IMR-90 (cell line): ENCODE results near the gene CASKIN1. TPM values are rescaled to one million over a fixed set of nuclear protein-coding genes. Genes with fewer than 3 reads are reported as not detected.
A peak's percentile ranks its signal among the peaks of the same experiment; 100 is the strongest.

Source experiments
- ATAC-seq: fragments of 200-7000 bp; cut with Tn5 transposase; 2 replicates; pipeline ENCODE4 v1.9.1; 2020; ENCODE audit warnings: low read depth, mild to moderate bottlenecking, moderate library complexity
- BruUV-seq: library from RNA; stranded (reverse); fragments of 400-500 nt; replicated peaks from 2 replicates; lab custom pipeline; 2021; lab: Mats Ljungman, UMichigan
- CTCF ChIA-PET: fragments of 300-600 bp; formaldehyde crosslinking; extraction: SDS; loops from one replicate; lab custom pipeline; 2021; ENCODE audit warnings: antibody characterized with exemption; lab: Yijun Ruan, JAX
- POLR2A ChIA-PET: fragments of 300-600 bp; sonication (Branson Sonifier 250); formaldehyde crosslinking; loops from one replicate; lab custom pipeline; 2022; ENCODE audit warnings: antibody characterized with exemption; ENCODE audit not compliant: unreplicated experiment; lab: Charles Lee
- DNase-seq: peaks from one replicate; pipeline ENCODE4 v3.0.0; 2013
- H2AFZ ChIP-seq: replicated peaks from 2 replicates; pipeline ENCODE3; 2013; ENCODE audit warnings: low read length, mild to moderate bottlenecking; ENCODE audit not compliant: poor library complexity
- H2AK5ac ChIP-seq: 2 replicates; pipeline ENCODE4 v1.6.1; 2013; ENCODE audit warnings: low read depth, low read length, inconsistent platforms
- H2AK9ac ChIP-seq: replicated peaks from 2 replicates; pipeline ENCODE3; 2013; ENCODE audit warnings: mild to moderate bottlenecking, low read depth, low read length, moderate library complexity; ENCODE audit not compliant: poor library complexity
- H2BK120ac ChIP-seq: 2 replicates; pipeline ENCODE4 v1.6.1; 2013; ENCODE audit warnings: low read depth, low read length, inconsistent platforms
- H2BK15ac ChIP-seq: 3 replicates; pipeline ENCODE4 v1.6.1; 2013; ENCODE audit warnings: low read depth, low read length, inconsistent platforms
- H2BK20ac ChIP-seq: 2 replicates; pipeline ENCODE4 v1.6.1; 2013; ENCODE audit warnings: low read depth, mild to moderate bottlenecking, inconsistent platforms, low read length, moderate library complexity
- H2BK5ac ChIP-seq: 2 replicates; pipeline ENCODE4 v1.6.1; 2013; ENCODE audit warnings: mild to moderate bottlenecking, low read depth, low read length, inconsistent platforms; ENCODE audit not compliant: poor library complexity, severe bottlenecking
- H3K14ac ChIP-seq: replicated peaks from 2 replicates; pipeline ENCODE4 v1.6.1; 2013; ENCODE audit warnings: low read depth, low read length, inconsistent platforms
- H3K18ac ChIP-seq: 2 replicates; pipeline ENCODE4 v1.6.1; 2013; ENCODE audit warnings: low read depth, low read length, control low read depth
- H3K23ac ChIP-seq: 2 replicates; pipeline ENCODE4 v1.6.1; 2013; ENCODE audit warnings: low read depth, low read length, inconsistent platforms
- H3K27ac ChIP-seq: 2 replicates; pipeline ENCODE4 v1.5.1; 2013; ENCODE audit warnings: mild to moderate bottlenecking, control low read depth, low read length; ENCODE audit not compliant: insufficient read depth
- H3K27me3 ChIP-seq: 2 replicates; pipeline ENCODE4 v1.6.1; 2013; ENCODE audit warnings: low read length; ENCODE audit not compliant: control insufficient read depth, insufficient read depth
- H3K36me3 ChIP-seq: 2 replicates; pipeline ENCODE4 v1.6.1; 2013; ENCODE audit warnings: low read length, mixed read lengths; ENCODE audit not compliant: control insufficient read depth, insufficient read depth
- H3K4ac ChIP-seq: 2 replicates; pipeline ENCODE4 v1.6.1; 2013; ENCODE audit warnings: low read depth, low read length, inconsistent platforms
- H3K4me1 ChIP-seq: 2 replicates; pipeline ENCODE4 v1.6.1; 2013; ENCODE audit warnings: low read length, mixed read lengths; ENCODE audit not compliant: control insufficient read depth, insufficient read depth
- H3K4me2 ChIP-seq: 2 replicates; pipeline ENCODE4 v1.6.1; 2013; ENCODE audit warnings: low read depth, mild to moderate bottlenecking, control low read depth, low read length, moderate library complexity
- H3K4me3 ChIP-seq: 2 replicates; pipeline ENCODE4 v1.5.1; 2013; ENCODE audit warnings: low read depth, mild to moderate bottlenecking, control low read depth, low read length, moderate library complexity; ENCODE audit not compliant: insufficient read depth
- H3K56ac ChIP-seq: 2 replicates; pipeline ENCODE4 v1.6.1; 2013; ENCODE audit warnings: low read length, inconsistent platforms; ENCODE audit not compliant: insufficient read depth; ENCODE audit errors: extremely low read depth
- H3K79me1 ChIP-seq, 2 experiments: 2 replicates each; pipeline ENCODE4 v1.6.1; 2013; ENCODE audit warnings: low read length in 2 of 2, inconsistent platforms in 1 of 2, low read depth in 1 of 2
- H3K9ac ChIP-seq: 2 replicates; pipeline ENCODE4 v1.6.1; 2013; ENCODE audit warnings: low read depth, low read length, control low read depth
- H3K9me1 ChIP-seq: 2 replicates; pipeline ENCODE4 v1.6.1; 2013; ENCODE audit warnings: low read length, inconsistent platforms; ENCODE audit not compliant: insufficient read depth
- H3K9me3 ChIP-seq: 2 replicates; pipeline ENCODE4 v1.6.1; 2013; ENCODE audit warnings: low read length; ENCODE audit not compliant: control insufficient read depth, insufficient read depth
- H4K20me1 ChIP-seq: 2 replicates; pipeline ENCODE4 v1.6.1; 2013; ENCODE audit warnings: low read length, inconsistent platforms; ENCODE audit not compliant: insufficient read depth
- H4K5ac ChIP-seq: 2 replicates; pipeline ENCODE4 v1.6.1; 2013; ENCODE audit warnings: mild to moderate bottlenecking, low read depth, low read length, control low read depth
- H4K8ac ChIP-seq, 2 experiments: 2 replicates each; pipeline ENCODE4 v1.6.1; 2013; ENCODE audit warnings: low read depth in 2 of 2, low read length in 2 of 2, control low read depth in 1 of 2, inconsistent platforms in 1 of 2
- H4K91ac ChIP-seq: 2 replicates; pipeline ENCODE4 v1.6.1; 2013; ENCODE audit warnings: low read depth, low read length, inconsistent platforms; ENCODE audit not compliant: insufficient read depth
- BHLHE40 ChIP-seq: fragments of 150-350 bp; IDR thresholded peaks from 2 replicates; pipeline ENCODE4 v1.6.1; 2016; ENCODE audit warnings: mild to moderate bottlenecking, low read depth, low read length
- CEBPB ChIP-seq: IDR thresholded peaks from 2 replicates; pipeline ENCODE4 v1.6.1; 2012; ENCODE audit warnings: low read depth, low read length, improper control_type of control experiment
- CHD1 ChIP-seq: IDR thresholded peaks from 2 replicates; pipeline ENCODE4 v1.6.1; 2012; ENCODE audit warnings: low read depth, low read length, improper control_type of control experiment
- CTCF ChIP-seq: conservative IDR thresholded peaks from 2 replicates; pipeline ENCODE4 v1.5.1; 2012; ENCODE audit warnings: mild to moderate bottlenecking, low read depth, low read length, improper control_type of control experiment
- MAFK ChIP-seq: IDR thresholded peaks from 2 replicates; pipeline ENCODE4 v1.6.1; 2012; ENCODE audit warnings: low read depth, low read length, improper control_type of control experiment
- MAZ ChIP-seq: IDR thresholded peaks from 2 replicates; pipeline ENCODE4 v1.6.1; 2012; ENCODE audit warnings: low read depth, mild to moderate bottlenecking, low read length, improper control_type of control experiment, moderate library complexity, borderline replicate concordance
- MXI1 ChIP-seq: IDR thresholded peaks from 2 replicates; pipeline ENCODE4 v1.6.1; 2012; ENCODE audit warnings: low read depth, mild to moderate bottlenecking, low read length, moderate library complexity, borderline replicate concordance
- POLR2A ChIP-seq: IDR thresholded peaks from 2 replicates; pipeline ENCODE4 v1.6.1; 2012; ENCODE audit warnings: mild to moderate bottlenecking, low read depth, low read length
- RAD21 ChIP-seq: IDR thresholded peaks from 2 replicates; pipeline ENCODE4 v1.6.1; 2012; ENCODE audit warnings: low read length, improper control_type of control experiment
- RCOR1 ChIP-seq: IDR thresholded peaks from 2 replicates; pipeline ENCODE4 v1.6.1; 2012; ENCODE audit warnings: mild to moderate bottlenecking, low read length, improper control_type of control experiment; ENCODE audit not compliant: insufficient replicate concordance
- RFX5 ChIP-seq: IDR thresholded peaks from 2 replicates; pipeline ENCODE4 v1.8.0; 2012; ENCODE audit warnings: low read depth, mild to moderate bottlenecking, low read length, moderate library complexity
- SMC3 ChIP-seq: fragments of 150-350 bp; IDR thresholded peaks from 2 replicates; pipeline ENCODE4 v1.6.1; 2016; ENCODE audit warnings: low read depth, mild to moderate bottlenecking, antibody characterized with exemption, low read length, moderate library complexity
- WGBS, 2 experiments: methylation state at CpG; one replicate each; pipeline versions ENCODE4 v1.1.5 to v1.1.7; 2013; ENCODE audit warnings: missing lambda C conversion rate in 2 of 2; ENCODE audit not compliant: insufficient read length in 1 of 2; ENCODE audit errors: extremely low coverage in 2 of 2; 5-methylcytosine and 5-hydroxymethylcytosine counted together
- dilution Hi-C: fragments of 300-500 bp; cut with HindIII; formaldehyde crosslinking; loops from one replicate; pipeline ENCODE4 v1.14.3; 2018; ENCODE audit warnings: low sequenced_read_pairs; ENCODE audit not compliant: unreplicated experiment
- in situ Hi-C: fragments of 300-500 bp; cut with MboI; formaldehyde crosslinking; loops from 3 replicates; pipeline ENCODE4 v1.14.3; 2019; ENCODE audit warnings: low sequenced_read_pairs, inconsistent platforms, mixed read lengths
- intact Hi-C: fragments of 100-400 bp; cut with micrococcal nuclease; formaldehyde crosslinking; loops from 2 replicates; pipeline ENCODE4 v1.10.0; 2022
- polyA plus RNA-seq, 3 experiments: library from polyadenylated mRNA; depleted of rRNA; stranded (reverse); fragments of >200 nt; gene quantifications; 2 replicates each; pipeline ENCODE4 v1.2.3, GENCODE V29; 2012; ENCODE audit warnings: low replicate concordance in 1 of 3
- total RNA-seq: library from RNA; depleted of rRNA; stranded (reverse); fragments of >200 nt; gene quantifications from 2 replicates; pipeline ENCODE4 v1.2.3, GENCODE V29; 2012
- TF ChIP-seq, protein P1 (sequence below): fragments of 150-350 bp; IDR thresholded peaks from 2 replicates; pipeline ENCODE4 v1.6.1; 2017; ENCODE audit warnings: mild to moderate bottlenecking, antibody characterized with exemption, low read length, low read depth
- TF ChIP-seq, protein P2 (sequence below): fragments of 150-350 bp; IDR thresholded peaks from 2 replicates; pipeline ENCODE4 v1.6.1; 2016; ENCODE audit warnings: low read depth, mild to moderate bottlenecking, low read length, moderate library complexity, borderline replicate concordance

CASKIN1 gene
- total and polyA plus RNA-seq, 2 of the 4 experiments (the other 2 are of a cell fraction), result 0.05 TPM; not detected in 1

DNA sequence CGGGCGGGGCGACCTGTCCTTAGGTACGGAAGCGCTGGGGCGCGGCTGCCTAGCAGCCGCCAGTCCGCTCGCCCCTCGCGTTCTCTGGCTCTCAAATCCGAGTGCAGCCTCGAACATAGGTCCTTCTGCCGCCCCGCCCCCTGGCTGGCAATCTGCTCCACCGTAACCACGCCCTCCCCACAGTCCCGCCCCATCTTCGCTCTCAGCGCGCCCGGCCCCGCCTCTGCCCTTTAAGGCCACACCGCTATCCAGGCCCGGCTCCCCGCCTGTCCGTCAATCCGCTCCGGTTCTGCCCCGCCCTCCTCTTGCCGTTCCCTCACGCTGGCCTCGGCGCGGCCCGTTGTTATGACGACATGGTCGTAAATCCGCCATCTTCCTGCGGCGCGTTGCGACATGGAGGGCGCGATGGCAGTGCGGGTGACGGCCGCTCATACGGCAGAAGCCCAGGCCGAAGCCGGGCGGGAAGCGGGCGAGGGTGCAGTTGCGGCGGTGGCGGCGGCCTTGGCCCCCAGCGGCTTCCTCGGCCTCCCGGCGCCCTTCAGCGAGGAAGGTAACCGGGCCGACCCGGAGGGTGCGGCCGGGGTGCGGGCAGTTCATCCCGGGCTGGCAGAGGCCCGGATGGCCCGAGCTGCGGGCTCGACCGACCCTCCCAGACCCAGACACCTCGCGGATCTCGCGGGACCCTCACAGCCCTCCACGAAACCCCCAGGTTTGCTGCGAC, 27.0 kb upstream of the CASKIN1 start, which contains the start of gene E4F1:
E4F1 (plus strand) TSS at position 371 of the 721 bp plus-strand sequence; CDS start at position 394, 23 bp downstream.
- peak; percentile 99 for DNase-seq
- Histone ChIP-seq H2BK15ac (no peak within 1 kb of the TSS), H4K8ac (peak within 1 kb of the TSS; percentile 59 to 76; a peak in 3 of 4 replicates), H3K9ac (peak within 1 kb of the TSS; percentile 70), H3K56ac (peak within 1 kb of the TSS; percentile 26; the same call in 1 of the 2 replicates), H3K9me3 (no peaks in the 10 kb centered on the region), H3K4ac (peak within 1 kb of the TSS; percentile 38), H3K18ac (no peak within 1 kb of the TSS), H2BK20ac (no peak within 1 kb of the TSS), H3K4me1 (peaks cover 12% of the 10 kb centered on the region), H2AFZ (peak within 1 kb of the TSS; percentile 99), H4K5ac (peak within 1 kb of the TSS; percentile 43), H2AK9ac (peak within 1 kb of the TSS; percentile 94), H3K4me3 (peak within 1 kb of the TSS; percentile 58), H3K79me1 (peaks cover 2 to 35% of the 10 kb centered on the region in 2 experiments; a peak in 2 of 4 replicates), H3K27me3 (no peaks in the 10 kb centered on the region), H3K4me2 (peak within 1 kb of the TSS; percentile 97), H3K36me3 (no peaks in the 10 kb centered on the region; the same call in 1 of the 2 replicates), H2BK120ac (no peak within 1 kb of the TSS; the same call in 1 of the 2 replicates), H3K23ac (no peak within 1 kb of the TSS; the same call in 1 of the 2 replicates), H2AK5ac (peak within 1 kb of the TSS; percentile 60; the same call in 1 of the 2 replicates), H4K91ac (peak within 1 kb of the TSS; percentile 38; the same call in 1 of the 2 replicates), H3K27ac (peak within 1 kb of the TSS; percentile 46), H2BK5ac (peak within 1 kb of the TSS; percentile 43), H4K20me1 (peaks cover 18% of the 10 kb centered on the region), H3K9me1 (peaks cover 15% of the 10 kb centered on the region; the same call in 1 of the 2 replicates), H3K14ac (peak within 1 kb of the TSS; percentile 8; the same call in 1 of the 2 replicates)
- CTCF ChIA-PET, result no interaction called here
- in situ Hi-C loops, result no loop called here
- 0% methylated on average over 51 of the region's 82 CpGs; no CpG with 5 or more reads in 1 of the 2 experiments for WGBS, 2 experiments
- ATAC-seq, result peak; percentile 99
- intact Hi-C loops, result no loop called here
- POLR2A ChIA-PET, result no interaction called here
- BruUV-seq, result no TSS peak
- dilution Hi-C loops, result no loop called here
- TF ChIP-seq CHD1 (no peak; the same call in 1 of the 2 replicates), CTCF (no peak), BHLHE40 (no peak), MAFK (no peak), RCOR1 (no peak), SMC3 (no peak), RFX5 (no peak), MAZ (peak; percentile 97), MXI1 (peak; percentile 93), POLR2A (peak; percentile 91), CEBPB (peak; percentile 99), RAD21 (no peak)
- TF ChIP-seq, protein P1, sequence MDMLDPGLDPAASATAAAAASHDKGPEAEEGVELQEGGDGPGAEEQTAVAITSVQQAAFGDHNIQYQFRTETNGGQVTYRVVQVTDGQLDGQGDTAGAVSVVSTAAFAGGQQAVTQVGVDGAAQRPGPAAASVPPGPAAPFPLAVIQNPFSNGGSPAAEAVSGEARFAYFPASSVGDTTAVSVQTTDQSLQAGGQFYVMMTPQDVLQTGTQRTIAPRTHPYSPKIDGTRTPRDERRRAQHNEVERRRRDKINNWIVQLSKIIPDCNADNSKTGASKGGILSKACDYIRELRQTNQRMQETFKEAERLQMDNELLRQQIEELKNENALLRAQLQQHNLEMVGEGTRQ, result peak; percentile 19; the same call in 1 of the 2 replicates
- TF ChIP-seq, protein P2, sequence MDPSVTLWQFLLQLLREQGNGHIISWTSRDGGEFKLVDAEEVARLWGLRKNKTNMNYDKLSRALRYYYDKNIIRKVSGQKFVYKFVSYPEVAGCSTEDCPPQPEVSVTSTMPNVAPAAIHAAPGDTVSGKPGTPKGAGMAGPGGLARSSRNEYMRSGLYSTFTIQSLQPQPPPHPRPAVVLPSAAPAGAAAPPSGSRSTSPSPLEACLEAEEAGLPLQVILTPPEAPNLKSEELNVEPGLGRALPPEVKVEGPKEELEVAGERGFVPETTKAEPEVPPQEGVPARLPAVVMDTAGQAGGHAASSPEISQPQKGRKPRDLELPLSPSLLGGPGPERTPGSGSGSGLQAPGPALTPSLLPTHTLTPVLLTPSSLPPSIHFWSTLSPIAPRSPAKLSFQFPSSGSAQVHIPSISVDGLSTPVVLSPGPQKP, result no peak
